Lower lobe of right lung (tissue), 2 donors: ENCODE results near the gene TLN1. TPM values are rescaled to one million over a fixed set of nuclear protein-coding genes. Genes with fewer than 3 reads are reported as not detected.

Experiments
- ATAC-seq, 2 donors: fragments of 200-7000 bp; cut with Tn5 transposase; one replicate each; pipeline ENCODE4 v1.9.1; 2020 to 2022; ENCODE audit warnings: mild to moderate bottlenecking in 2 of 2, moderate library complexity in 2 of 2
- DNase-seq: peaks from one replicate; pipeline ENCODE4 v3.0.0-alpha.2; 2020
- H3K27ac ChIP-seq: fragments of 200-600 bp; one replicate; pipeline ENCODE4 v1.8.0; 2022
- H3K27me3 ChIP-seq: fragments of 200-600 bp; one replicate; pipeline ENCODE4 v1.8.0; 2022; ENCODE audit warnings: low read depth
- H3K36me3 ChIP-seq: fragments of 200-600 bp; one replicate; pipeline ENCODE4 v1.8.0; 2022; ENCODE audit warnings: mild to moderate bottlenecking
- H3K4me1 ChIP-seq: fragments of 200-600 bp; one replicate; pipeline ENCODE4 v1.8.0; 2022
- H3K4me3 ChIP-seq: fragments of 200-600 bp; one replicate; pipeline ENCODE4 v1.8.0; 2022; ENCODE audit warnings: mild to moderate bottlenecking
- H3K9me3 ChIP-seq: fragments of 200-600 bp; one replicate; pipeline ENCODE4 v1.8.0; 2022
- CTCF ChIP-seq: fragments of 200-600 bp; IDR thresholded peaks from one replicate; pipeline ENCODE4 v1.8.0; 2022; ENCODE audit warnings: antibody characterized with exemption, mild to moderate bottlenecking
- intact Hi-C: fragments of 100-400 bp; cut with DNase I; formaldehyde crosslinking; loops from one replicate; pipeline ENCODE4 v1.11.0; 2022
- total RNA-seq: library from RNA; stranded (reverse); fragmentation: NEBNext Ultra II Directional; extraction: Animal tissue kit (Norgen Biotek cat#: 25700); gene quantifications from one replicate; pipeline ENCODE4 v1.2.1, GENCODE V29; 2021
- donor health status: DM: no; HTN: yes; CAD: no; lungs with severe emphysema.

The TLN1 gene
- total RNA-seq, 1 donor from 2014 or later: 406 TPM

DNA sequence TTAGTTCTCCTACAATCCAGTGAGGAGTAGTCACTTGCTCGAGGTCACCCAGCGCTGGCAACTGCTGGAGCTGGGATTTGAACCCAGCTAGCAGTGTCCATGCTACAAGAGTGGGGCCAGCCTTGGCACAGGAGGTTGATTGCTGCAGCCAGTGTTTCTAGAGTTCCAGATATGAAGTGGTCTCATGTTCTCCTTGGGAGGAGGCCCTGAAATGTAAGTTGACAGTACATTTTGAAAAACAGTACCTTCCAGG, 73.1 kb downstream of the TLN1 start:
- no peak for TF ChIP-seq CTCF
- intact Hi-C loops: no loop called here
- peaks cover 21% of the 10 kb centered on the region for H3K36me3 ChIP-seq
- H3K27ac ChIP-seq: peak overlapping the region; percentile 97
- no peaks in the 10 kb centered on the region for H3K27me3 ChIP-seq
- DNase-seq (no peak), ATAC-seq (peak in 1 of 2 donors; percentile 2)
- peak overlapping the region; percentile 85 for H3K4me3 ChIP-seq
- H3K4me1 ChIP-seq: peaks cover 34% of the 10 kb centered on the region
- H3K9me3 ChIP-seq: no peaks in the 10 kb centered on the region

DNA sequence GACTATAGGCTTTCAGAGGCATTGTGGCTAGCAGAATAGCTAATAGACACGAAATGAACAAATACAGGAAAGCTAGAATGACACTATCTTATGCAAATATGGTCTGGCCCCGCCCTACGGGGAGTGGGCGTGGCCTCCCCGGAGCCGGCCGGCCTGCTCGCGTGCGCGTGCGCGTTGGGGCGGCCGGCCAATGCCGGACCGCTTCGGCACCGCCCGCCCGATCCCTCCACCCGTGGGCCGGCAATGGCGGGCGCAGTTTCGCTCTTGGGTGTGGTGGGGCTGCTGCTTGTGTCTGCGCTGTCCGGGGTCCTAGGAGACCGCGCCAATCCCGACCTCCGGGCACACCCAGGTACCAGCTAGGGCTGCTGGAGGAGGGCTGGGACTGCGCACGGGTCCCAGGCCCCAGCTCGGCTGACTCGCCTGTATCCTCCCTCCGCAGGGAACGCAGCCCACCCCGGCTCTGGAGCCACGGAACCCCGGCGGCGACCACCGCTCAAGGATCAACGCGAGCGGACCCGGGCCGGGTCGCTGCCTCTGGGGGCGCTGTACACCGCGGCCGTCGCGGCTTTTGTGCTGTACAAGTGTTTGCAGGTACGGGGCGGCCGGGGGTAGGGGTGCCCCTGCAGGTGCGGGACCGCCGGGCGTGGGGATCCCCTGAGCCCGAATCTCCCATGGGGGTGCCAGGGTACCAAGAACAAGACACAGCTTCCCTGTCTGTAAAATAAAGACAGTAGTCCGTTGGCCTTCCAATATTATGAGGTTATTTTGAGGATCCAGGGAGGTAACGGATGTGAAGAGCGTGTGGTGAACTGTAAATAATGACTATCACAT, 73.6 kb downstream of the TLN1 start, which contains the start of gene CCDC107:
Gene CCDC107 (plus strand): TSS at position 156 of the 831 bp plus-strand sequence. CDS start 88 bp downstream, at position 244.
- DNase-seq (peak; percentile 88), ATAC-seq (peak; percentile 91 to 95)
- H3K36me3 ChIP-seq: peaks cover 21% of the 10 kb centered on the region
- peaks cover 35% of the 10 kb centered on the region for H3K4me1 ChIP-seq
- intact Hi-C loops: no loop called here
- peak within 1 kb of the TSS; percentile 85 for H3K4me3 ChIP-seq
- no peaks in the 10 kb centered on the region for H3K27me3 ChIP-seq
- peak within 1 kb of the TSS; percentile 97 for H3K27ac ChIP-seq
- peak; percentile 73 for TF ChIP-seq CTCF
- no peaks in the 10 kb centered on the region for H3K9me3 ChIP-seq

- Histone ChIP-seq H3K4me1 (peaks cover 41% of the 10 kb centered on the region), H3K36me3 (peaks cover 21% of the 10 kb centered on the region), H3K9me3 (no peaks in the 10 kb centered on the region), H3K27me3 (no peaks in the 10 kb centered on the region), H3K27ac (peak within 1 kb of the TSS; percentile 97), H3K4me3 (peak within 1 kb of the TSS; percentile 85)
- ATAC-seq: peak; percentile 97
- intact Hi-C loops: no loop called here
- peak; percentile 98 for DNase-seq
- TF ChIP-seq CTCF: peak; percentile 53
Observed at GRCh38 chr9:35657546-35658136, 74.4 kb downstream of the TLN1 start, which contains the start of gene RMRP. Gene RMRP (minus strand): TSS chr9:35658019.

DNA sequence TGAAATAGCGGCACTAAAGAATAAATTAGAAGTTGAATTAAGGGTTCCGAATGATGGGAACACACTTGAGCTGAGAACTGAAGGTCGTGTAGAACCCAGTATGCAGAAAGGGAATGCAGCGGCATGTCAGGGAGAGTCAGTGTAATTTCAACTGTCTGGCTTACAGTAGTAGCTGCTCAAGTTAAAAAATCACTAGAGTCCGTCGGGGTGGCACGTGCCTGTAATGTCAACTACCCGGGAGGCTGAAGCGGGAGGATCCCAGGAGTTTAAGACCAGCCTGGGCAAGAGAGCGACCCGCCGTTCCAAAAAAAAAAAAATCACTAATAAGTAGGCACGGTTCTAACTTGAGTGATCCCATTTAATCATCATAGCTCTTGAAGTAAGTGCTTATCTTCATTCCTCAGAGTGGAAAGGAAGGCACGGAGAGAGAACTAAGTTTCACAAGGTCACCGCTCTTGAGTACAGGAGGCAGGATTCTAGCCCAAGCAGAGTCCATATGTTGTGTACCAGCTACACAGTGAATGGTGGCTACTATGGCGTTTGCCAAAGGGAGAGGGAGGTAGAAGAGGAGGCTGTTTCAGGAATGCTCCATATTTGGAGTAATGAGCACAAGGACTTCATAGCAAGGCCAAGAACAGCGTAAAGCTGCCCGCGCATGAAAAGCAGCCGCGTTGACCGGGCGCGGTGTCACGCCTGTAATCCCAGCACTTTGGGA, 75.0 kb downstream of the TLN1 start:
- ATAC-seq (peak; percentile 24 to 38), DNase-seq (no peak)
- H3K4me3 ChIP-seq: peak overlapping the region; percentile 85
- peaks cover 47% of the 10 kb centered on the region for H3K4me1 ChIP-seq
- H3K36me3 ChIP-seq: peaks cover 21% of the 10 kb centered on the region
- H3K27me3 ChIP-seq: no peaks in the 10 kb centered on the region
- no peak for TF ChIP-seq CTCF
- intact Hi-C loops: no loop called here
- H3K9me3 ChIP-seq: no peaks in the 10 kb centered on the region
- peak overlapping the region; percentile 97 for H3K27ac ChIP-seq

- peak overlapping the region; percentile 97 for H3K27ac ChIP-seq
- no peak for TF ChIP-seq CTCF
- H3K27me3 ChIP-seq: no peaks in the 10 kb centered on the region
- no peak overlapping the region for H3K4me3 ChIP-seq
- intact Hi-C loops: no loop called here
- peaks cover 16% of the 10 kb centered on the region for H3K36me3 ChIP-seq
- DNase-seq (no peak), ATAC-seq (no peak)
- peaks cover 49% of the 10 kb centered on the region for H3K4me1 ChIP-seq
- H3K9me3 ChIP-seq: no peaks in the 10 kb centered on the region
Observed at GRCh38 chr9:35656348-35656747, 75.6 kb downstream of the TLN1 start.
